ENCODE data around the gene SULF2.

Gene SULF2

GRCh38 chr20:47760686-47761481, 24.4 kb downstream of the SULF2 start:
- no peak for DNase-seq

- DNase-seq = no peak
Observed at GRCh38 chr20:47758517-47759450, 26.5 kb downstream of the SULF2 start.

GRCh38 chr20:47757145-47758035, 27.9 kb downstream of the SULF2 start:
- DNase-seq = no peak

GRCh38 chr20:47754946-47755652, 30.2 kb downstream of the SULF2 start:
- DNase-seq = no peak

- no peak for DNase-seq
Observed at GRCh38 chr20:47754388-47754715, 30.9 kb downstream of the SULF2 start.

GRCh38 chr20:47753576-47754387, 31.5 kb downstream of the SULF2 start:
- DNase-seq = no peak

GRCh38 chr20:47751449-47751848, 33.8 kb downstream of the SULF2 start:
- no peak for DNase-seq

GRCh38 chr20:47749339-47749738, 35.9 kb downstream of the SULF2 start:
- no peak for DNase-seq

- DNase-seq = no peak
Observed at GRCh38 chr20:47748823-47749222, 36.5 kb downstream of the SULF2 start.

- DNase-seq = no peak
Observed at GRCh38 chr20:47748069-47748468, 37.2 kb downstream of the SULF2 start.

- no peak for DNase-seq
Observed at GRCh38 chr20:47747669-47748031, 37.6 kb downstream of the SULF2 start.

GRCh38 chr20:47744803-47745202, 40.5 kb downstream of the SULF2 start:
- DNase-seq = no peak

- no peak for DNase-seq
Observed at GRCh38 chr20:47743671-47744070, 41.6 kb downstream of the SULF2 start.

- DNase-seq = no peak
Observed at GRCh38 chr20:47741669-47742608, 43.3 kb downstream of the SULF2 start.

GRCh38 chr20:47740862-47741184, 44.5 kb downstream of the SULF2 start:
- DNase-seq = no peak

- no peak for DNase-seq
Observed at GRCh38 chr20:47740121-47740861, 45.0 kb downstream of the SULF2 start.

GRCh38 chr20:47737923-47738322, 47.4 kb downstream of the SULF2 start:
- DNase-seq = no peak

GRCh38 chr20:47736570-47737152, 48.6 kb downstream of the SULF2 start:
- DNase-seq = no peak
